ENCODE data around the gene GAB3.

DNA sequence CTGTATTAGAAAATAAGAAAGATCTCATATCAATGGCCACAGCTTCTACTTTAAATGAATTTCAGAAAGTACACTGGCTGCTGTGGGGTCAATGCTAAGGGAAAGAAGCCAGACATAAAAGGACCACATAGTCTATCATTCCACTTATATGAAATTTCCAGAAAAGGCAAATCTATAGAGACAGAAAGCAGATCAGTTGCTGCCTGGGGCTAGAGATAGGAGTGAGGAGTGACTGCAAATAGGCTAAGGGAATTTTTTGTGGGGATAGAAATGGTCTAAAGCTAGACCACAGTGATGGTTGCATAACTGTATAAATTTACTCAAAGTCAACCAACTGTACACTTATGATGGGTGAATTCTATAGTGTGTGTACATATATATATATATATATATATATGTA is 8.3 kb downstream of the GAB3 start:
- TF ChIP-seq GATA2 (IDR thresholded peaks at IDR 0.05; ENCODE audit: low read depth, low read length) (no peak), GATA3 (IDR thresholded peaks at IDR 0.05; ENCODE audit: low read depth, low read length) (no peak)

Data from SH-SY5Y (cell line).